Esophagus squamous epithelium (tissue), 4 donors: ENCODE results near the gene SLC25A29.

ENCODE experiments used
- CTCF ChIP-seq, 6 experiments: fragments of 450-650 bp in 4 of 6; fragments of 200-600 bp in 2 of 6; sonication (generic) in 2 of 6; IDR thresholded peaks; one replicate each; pipeline ENCODE4 v1.5.1; 2016 to 2019; ENCODE audit warnings: antibody characterized with exemption in 6 of 6, mild to moderate bottlenecking in 4 of 6, moderate library complexity in 4 of 6
- POLR2A ChIP-seq, 4 donors: fragments of 450-650 bp; IDR thresholded peaks; one replicate each; pipeline ENCODE4 v1.6.1; 2017; ENCODE audit warnings: antibody characterized with exemption in 4 of 4, mild to moderate bottlenecking in 4 of 4, moderate library complexity in 3 of 4

- TF ChIP-seq CTCF (IDR thresholded peaks at IDR 0.05) (no peak), POLR2A (IDR thresholded peaks at IDR 0.05) (no peak)
Observed at GRCh38 chr14:100287202-100287997, 18.8 kb downstream of the SLC25A29 start.
